Activated T-cell treated with anti-CD3 and anti-CD28 coated beads, Interleukin-2, amount 50 U/mL, for 72 hours (primary cell): ENCODE data around the gene XYLT1. TPM values are rescaled to one million over a fixed set of nuclear protein-coding genes. Genes with fewer than 3 reads are reported as not detected.
"Not testable (repeated sequence)": the region's sequence is repeated elsewhere in the genome, so short reads cannot be mapped to it uniquely, and the experiment has no call there.

ENCODE experiments used
- ATAC-seq, 2 donors: fragments of 150-1000 bp; cut with Tn5 transposase; replicated peaks in 1 of 2; 2 replicates each; pipeline ENCODE4 v1.10.0; 2021; ENCODE audit warnings: moderate library complexity in 2 of 2, mild to moderate bottlenecking in 1 of 2
- DNase-seq, 2 donors: peaks; one replicate each; pipeline ENCODE4 v3.0.0; 2021 to 2022; ENCODE audit warnings: mixed read lengths in 1 of 2
- H3K27ac Mint-ChIP-seq: one replicate; pipeline ENCODE4 v1.8.0; 2022; ENCODE audit warnings: mild to moderate bottlenecking, moderate library complexity, mixed read lengths
- H3K27me3 Mint-ChIP-seq: one replicate; pipeline ENCODE4 v1.8.0; 2022; ENCODE audit warnings: low read depth, mixed read lengths
- H3K36me3 Mint-ChIP-seq, 2 donors: one replicate each; pipeline ENCODE4 v1.8.0; 2022; ENCODE audit warnings: mixed read lengths in 2 of 2, mild to moderate bottlenecking in 1 of 2; ENCODE audit not compliant: insufficient read depth in 2 of 2
- H3K4me1 Mint-ChIP-seq: one replicate; pipeline ENCODE4 v1.8.0; 2022; ENCODE audit warnings: low read depth, mixed read lengths
- H3K4me3 Mint-ChIP-seq, 2 donors: one replicate each; pipeline ENCODE4 v1.8.0; 2022; ENCODE audit warnings: mild to moderate bottlenecking in 2 of 2, mixed read lengths in 2 of 2, moderate library complexity in 2 of 2
- H3K9me3 Mint-ChIP-seq, 2 donors: one replicate each; pipeline ENCODE4 v1.8.0; 2022; ENCODE audit warnings: mixed read lengths in 2 of 2
- total RNA-seq, 2 donors: library from RNA; stranded (reverse); gene quantifications; one replicate each; pipeline ENCODE4 v1.2.3, GENCODE V29; 2022

The XYLT1 gene
- total RNA-seq, 2 donors from 2014 or later, result 17.1 to 17.9 TPM

DNA sequence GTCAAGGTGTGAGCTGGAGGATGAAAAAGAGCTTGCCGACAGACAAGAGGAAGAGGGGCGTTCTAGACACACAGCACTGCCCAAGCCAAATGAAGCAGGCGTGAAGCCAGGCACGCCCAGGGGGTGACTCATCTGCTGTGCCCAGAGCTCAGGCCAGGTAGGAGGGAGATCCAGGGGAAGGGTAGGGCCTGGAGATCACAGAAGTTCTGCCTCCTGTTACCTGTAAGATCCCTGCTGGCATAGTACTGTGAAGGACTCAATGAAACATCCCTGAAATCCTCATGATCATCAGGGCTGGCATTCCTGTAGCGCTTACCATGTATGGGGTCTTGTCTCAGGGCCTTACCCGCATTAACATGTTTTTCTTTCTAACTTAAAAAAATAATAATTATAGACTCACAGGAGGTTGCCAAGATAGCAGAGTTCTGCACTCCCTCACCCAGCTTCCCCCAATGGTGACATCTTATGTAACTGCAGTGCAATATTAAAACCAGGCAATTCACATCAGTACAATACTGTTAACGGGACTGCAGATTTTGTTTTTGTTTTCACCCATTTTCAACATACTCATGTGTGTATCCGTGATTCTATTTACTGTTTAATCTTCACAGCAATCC is 158.6 kb downstream of the XYLT1 start:
- ATAC-seq (no peak), DNase-seq (no peak)
- no peak overlapping the region for H3K4me3 Mint-ChIP-seq
- H3K27ac Mint-ChIP-seq, result no peak overlapping the region
- no peaks in the 10 kb centered on the region for H3K9me3 Mint-ChIP-seq
- peaks cover 0 to 2% of the 10 kb centered on the region in 2 donors for H3K36me3 Mint-ChIP-seq
- H3K27me3 Mint-ChIP-seq, result no peaks in the 10 kb centered on the region
- peaks cover 34% of the 10 kb centered on the region for H3K4me1 Mint-ChIP-seq

DNA sequence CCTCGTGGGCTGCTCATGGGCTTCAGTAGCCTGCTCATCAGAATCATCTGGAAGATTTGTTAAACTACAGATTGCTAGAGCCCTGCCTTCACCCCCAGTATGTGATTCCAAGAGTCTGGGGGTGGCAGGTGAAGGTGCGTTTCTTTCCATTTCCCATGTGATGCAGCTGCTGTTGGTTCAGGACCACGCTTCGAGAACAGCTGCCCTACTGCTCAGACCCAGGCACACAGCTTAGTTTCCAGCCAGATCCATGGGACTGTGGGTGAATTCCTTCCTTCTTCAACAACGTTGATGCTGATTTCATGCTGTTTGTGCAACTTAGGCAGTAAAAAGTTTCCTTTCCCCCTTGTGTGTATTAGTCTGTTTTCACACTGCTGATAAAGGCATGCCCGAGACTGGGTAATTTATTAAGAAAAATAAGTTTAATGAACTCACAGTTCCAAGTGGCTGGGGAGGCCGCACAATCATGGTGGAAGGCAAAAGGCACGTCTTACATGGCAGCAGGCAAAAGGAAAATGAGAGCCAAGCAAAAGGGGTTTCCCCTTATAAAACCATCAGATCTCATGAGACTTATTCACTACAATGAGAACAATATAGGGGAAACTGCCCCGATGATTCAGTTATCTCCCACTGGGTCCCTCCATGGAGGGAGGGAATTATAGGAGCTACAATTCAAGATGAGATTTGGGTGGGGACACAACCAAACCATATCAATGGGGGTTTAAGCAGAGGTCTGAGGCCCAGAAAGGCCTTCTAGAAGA is 159.2 kb downstream of the XYLT1 start:
- Mint-ChIP-seq H3K27ac (no peak overlapping the region), H3K4me3 (no peak overlapping the region), H3K27me3 (no peaks in the 10 kb centered on the region), H3K36me3 (peaks cover 0 to 2% of the 10 kb centered on the region in 2 donors), H3K9me3 (no peaks in the 10 kb centered on the region), H3K4me1 (peaks cover 39% of the 10 kb centered on the region)
- no peak for ATAC-seq
- no peak for DNase-seq

DNA sequence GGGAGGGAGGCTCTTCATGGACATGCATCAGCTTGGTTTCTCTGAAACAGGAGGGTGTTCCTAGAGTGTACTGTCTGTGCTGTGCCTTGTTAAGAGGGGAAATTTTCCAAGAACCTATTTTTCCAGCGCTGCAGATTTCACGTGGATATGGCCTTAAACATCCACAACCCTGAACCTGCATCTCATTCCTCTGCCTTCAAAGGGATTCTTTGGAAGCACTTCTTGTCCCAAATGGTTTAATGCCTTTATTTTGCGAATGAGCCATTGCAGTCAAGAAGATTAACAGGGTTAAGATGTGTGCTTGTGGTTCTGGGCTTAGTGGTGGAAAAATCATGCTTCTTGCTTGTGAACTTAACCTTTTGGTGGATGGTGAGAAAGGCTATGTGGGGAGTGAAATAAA is 161.2 kb downstream of the XYLT1 start:
- Mint-ChIP-seq H3K9me3 (no peaks in the 10 kb centered on the region), H3K4me3 (no peak overlapping the region), H3K27ac (no peak overlapping the region), H3K4me1 (peaks cover 46% of the 10 kb centered on the region), H3K36me3 (peaks cover 0 to 2% of the 10 kb centered on the region in 2 donors), H3K27me3 (no peaks in the 10 kb centered on the region)
- ATAC-seq (no peak), DNase-seq (no peak)

DNA sequence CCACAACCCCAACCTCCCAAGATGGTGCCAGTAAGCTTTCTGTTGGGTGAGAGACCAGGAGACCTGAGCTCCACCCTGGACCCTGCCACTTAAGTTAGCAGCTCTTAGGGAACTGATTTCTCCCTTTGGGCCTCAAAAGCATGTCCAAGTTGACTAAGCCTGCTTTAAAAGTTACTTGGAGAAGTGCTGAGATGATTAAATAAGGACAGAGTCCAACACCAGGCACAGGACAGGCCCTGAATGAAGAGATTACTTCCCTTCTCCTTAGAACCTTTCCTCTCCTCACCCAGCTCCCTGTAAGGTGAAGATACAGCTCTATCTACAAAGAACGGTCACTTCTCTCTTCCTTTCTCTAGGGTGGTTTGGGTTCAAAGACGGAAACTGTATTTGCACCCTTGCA is 162.6 kb downstream of the XYLT1 start:
- H3K27me3 Mint-ChIP-seq, result no peaks in the 10 kb centered on the region
- H3K9me3 Mint-ChIP-seq, result no peaks in the 10 kb centered on the region
- DNase-seq (no peak), ATAC-seq (no peak)
- no peak overlapping the region for H3K27ac Mint-ChIP-seq
- peaks cover 0 to 2% of the 10 kb centered on the region in 2 donors for H3K36me3 Mint-ChIP-seq
- H3K4me1 Mint-ChIP-seq, result peaks cover 33% of the 10 kb centered on the region
- H3K4me3 Mint-ChIP-seq, result no peak overlapping the region

DNA sequence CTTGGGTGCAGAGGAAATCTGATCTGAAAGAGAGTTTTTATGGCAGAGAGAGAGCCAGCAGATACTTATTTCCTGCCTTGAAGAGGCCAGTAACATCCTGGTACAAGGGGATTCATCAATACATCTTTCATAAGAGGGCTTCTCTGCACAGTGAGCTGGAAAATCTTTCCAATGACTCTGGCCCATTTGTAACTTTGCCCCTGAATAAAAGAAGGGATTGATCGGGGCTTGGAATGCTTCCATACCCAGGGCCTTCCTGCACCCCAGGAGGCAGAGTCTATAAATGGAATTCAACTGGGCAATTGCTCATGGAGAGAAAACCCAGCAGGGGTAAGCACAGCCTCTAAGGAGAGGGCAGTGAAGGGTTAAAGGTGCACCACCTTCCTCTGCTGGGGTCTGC is 163.3 kb downstream of the XYLT1 start:
- Mint-ChIP-seq H3K36me3 (peaks cover 0 to 2% of the 10 kb centered on the region in 2 donors), H3K4me1 (peaks cover 38% of the 10 kb centered on the region), H3K4me3 (no peak overlapping the region), H3K27ac (no peak overlapping the region), H3K27me3 (no peaks in the 10 kb centered on the region), H3K9me3 (no peaks in the 10 kb centered on the region)
- DNase-seq (no peak), ATAC-seq (no peak)

- ATAC-seq (no peak), DNase-seq (no peak)
- peaks cover 42% of the 10 kb centered on the region for H3K4me1 Mint-ChIP-seq
- peaks cover 0 to 2% of the 10 kb centered on the region in 2 donors for H3K36me3 Mint-ChIP-seq
- H3K27me3 Mint-ChIP-seq, result no peaks in the 10 kb centered on the region
- H3K4me3 Mint-ChIP-seq, result no peak overlapping the region
- no peak overlapping the region for H3K27ac Mint-ChIP-seq
- H3K9me3 Mint-ChIP-seq, result no peaks in the 10 kb centered on the region
Observed at GRCh38 chr16:17306745-17307144, 164.0 kb downstream of the XYLT1 start.

DNA sequence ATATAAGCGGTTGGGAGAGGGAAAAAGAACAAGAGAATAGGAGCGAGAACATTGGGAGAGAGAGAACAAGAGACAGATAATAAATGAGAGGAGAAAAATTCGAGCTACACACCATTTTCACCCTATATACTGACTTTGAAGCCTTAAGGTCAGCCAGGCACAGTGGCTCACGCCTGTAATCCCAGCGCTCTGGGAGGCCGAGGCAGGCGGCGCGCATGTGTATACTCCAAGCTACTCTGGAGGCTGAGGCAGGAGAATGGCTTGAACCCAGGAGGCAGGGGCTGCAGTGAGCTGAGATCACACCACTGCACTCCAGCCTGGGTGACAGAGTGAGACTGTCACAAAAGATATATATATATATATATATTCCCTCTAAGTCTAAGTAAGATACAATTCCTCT is 164.5 kb downstream of the XYLT1 start:
- not testable (repeated sequence) for H3K27me3 Mint-ChIP-seq, H3K9me3 Mint-ChIP-seq, H3K36me3 Mint-ChIP-seq, ATAC-seq, DNase-seq
- peak overlapping the region in 1 of 2 donors; percentile 67 for H3K4me3 Mint-ChIP-seq
- peaks cover 43% of the 10 kb centered on the region for H3K4me1 Mint-ChIP-seq
- H3K27ac Mint-ChIP-seq, result peak overlapping the region; percentile 51

GRCh38 chr16:17305694-17306093 is 165.1 kb downstream of the XYLT1 start:
- peak; percentile 95 to 98 for ATAC-seq

DNA sequence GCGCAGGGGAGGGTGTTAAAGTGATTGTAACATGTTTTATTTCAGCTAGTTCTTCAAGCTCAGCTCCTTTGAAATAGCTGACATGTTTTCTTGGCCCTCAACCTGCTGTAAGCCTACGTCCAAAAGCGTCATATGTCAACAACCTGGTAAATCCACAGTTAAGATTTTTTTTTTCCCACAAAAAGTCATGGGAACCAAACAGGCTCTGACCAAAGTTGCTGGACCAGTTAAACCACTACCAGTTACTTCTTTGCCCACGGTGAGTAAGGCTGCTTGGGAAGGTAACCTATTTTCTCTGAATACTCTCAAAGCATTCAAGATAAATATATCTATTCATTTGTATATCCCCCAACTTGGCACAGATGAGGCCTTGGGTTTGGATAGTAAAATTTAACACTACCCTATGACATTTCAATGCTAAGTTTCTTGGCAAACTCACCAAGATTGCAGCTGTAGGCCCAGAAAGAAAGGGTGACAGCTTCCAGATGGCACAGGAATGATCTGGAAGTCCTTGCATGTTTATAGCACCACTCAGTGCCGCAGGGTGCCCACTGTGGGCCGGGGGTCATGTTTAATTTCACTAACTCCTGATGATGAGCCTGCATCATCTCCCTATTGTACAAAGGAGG is 166.2 kb downstream of the XYLT1 start:
- ATAC-seq (no peak), DNase-seq (no peak)
- Mint-ChIP-seq H3K4me3 (no peak overlapping the region), H3K27ac (no peak overlapping the region), H3K27me3 (no peaks in the 10 kb centered on the region), H3K9me3 (no peaks in the 10 kb centered on the region), H3K4me1 (peaks cover 37% of the 10 kb centered on the region), H3K36me3 (no peaks in the 10 kb centered on the region)

More at GRCh38 chr16:17305694-17306093, 165.1 kb downstream of the XYLT1 start:
- H3K4me3 Mint-ChIP-seq, result peak overlapping the region; percentile 66 to 67
- H3K4me1 Mint-ChIP-seq, result peaks cover 43% of the 10 kb centered on the region
- H3K36me3 Mint-ChIP-seq, result no peaks in the 10 kb centered on the region
- no peaks in the 10 kb centered on the region for H3K9me3 Mint-ChIP-seq
- peak; percentile 53 to 59 for DNase-seq
- peak overlapping the region; percentile 51 for H3K27ac Mint-ChIP-seq
- H3K27me3 Mint-ChIP-seq, result no peaks in the 10 kb centered on the region

- Mint-ChIP-seq H3K27ac (no peak overlapping the region), H3K4me3 (no peak overlapping the region), H3K36me3 (no peaks in the 10 kb centered on the region), H3K27me3 (no peaks in the 10 kb centered on the region), H3K4me1 (peaks cover 37% of the 10 kb centered on the region), H3K9me3 (no peaks in the 10 kb centered on the region)
- ATAC-seq (no peak), DNase-seq (no peak)
Observed at GRCh38 chr16:17304106-17304490, 166.7 kb downstream of the XYLT1 start.

DNA sequence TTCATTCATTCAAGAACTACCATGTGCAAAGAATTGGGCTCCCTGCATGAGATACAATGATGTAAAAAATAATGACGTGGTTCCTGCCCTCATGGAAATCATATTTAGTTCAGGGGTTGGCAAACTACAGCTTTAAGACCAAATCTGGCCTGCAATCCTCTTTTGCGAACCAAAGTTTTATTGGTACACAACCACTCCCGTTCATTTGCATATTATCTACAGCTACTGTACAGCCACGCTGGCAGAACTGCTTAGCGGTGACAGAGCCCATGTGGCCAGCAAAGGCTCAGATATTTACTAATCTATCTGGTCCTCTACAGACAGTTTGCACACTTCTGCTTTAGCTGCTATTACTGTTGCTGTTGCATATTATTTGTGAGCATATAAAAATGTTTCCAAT is 167.7 kb downstream of the XYLT1 start:
- no peak for ATAC-seq
- Mint-ChIP-seq H3K27me3 (no peaks in the 10 kb centered on the region), H3K36me3 (no peaks in the 10 kb centered on the region), H3K4me1 (peaks cover 37% of the 10 kb centered on the region), H3K9me3 (no peaks in the 10 kb centered on the region), H3K4me3 (no peak overlapping the region), H3K27ac (no peak overlapping the region)
- DNase-seq, result no peak

DNA sequence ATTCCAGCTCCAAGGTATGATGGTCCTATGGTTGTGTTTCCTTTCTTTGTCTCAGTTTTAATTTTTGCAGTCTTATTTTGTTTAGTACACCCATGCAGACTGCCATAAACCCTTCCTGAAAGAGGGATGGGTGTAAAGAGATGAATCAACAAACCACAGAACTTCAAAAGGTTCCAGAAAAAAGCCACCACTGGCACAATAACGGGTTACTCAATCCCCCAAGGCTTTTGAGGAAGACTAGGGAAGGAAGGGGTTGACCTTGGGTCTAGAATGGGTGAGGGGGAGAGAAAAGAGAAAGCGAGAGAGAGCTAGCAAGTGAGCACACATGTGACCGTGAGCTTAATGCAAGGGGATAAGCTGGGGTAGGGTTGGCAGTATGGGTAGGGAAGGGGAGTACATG is 168.1 kb downstream of the XYLT1 start:
- no peak for ATAC-seq
- Mint-ChIP-seq H3K9me3 (no peaks in the 10 kb centered on the region), H3K4me3 (peak overlapping the region in 1 of 2 donors; percentile 37), H3K27ac (peak overlapping the region; percentile 8), H3K4me1 (peaks cover 37% of the 10 kb centered on the region), H3K36me3 (no peaks in the 10 kb centered on the region), H3K27me3 (no peaks in the 10 kb centered on the region)
- no peak for DNase-seq

DNA sequence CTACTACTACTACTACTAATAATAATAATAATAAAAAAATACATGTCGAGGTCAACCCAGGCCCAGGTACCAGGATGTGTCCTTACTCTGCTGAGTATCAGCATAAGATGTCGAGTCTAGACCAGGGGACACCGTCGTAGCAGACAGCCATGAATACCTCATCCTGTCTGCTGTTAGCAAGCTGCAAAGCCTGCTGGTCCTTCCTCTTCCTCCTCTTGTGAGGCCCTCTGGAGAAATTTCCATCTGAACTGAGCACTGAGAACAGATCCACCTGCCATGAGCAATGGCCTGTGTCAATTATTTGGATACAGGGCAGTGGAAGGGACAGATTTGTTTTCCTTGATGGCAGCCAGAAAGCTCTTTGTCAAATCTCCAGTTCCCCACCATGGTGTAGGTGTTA is 168.5 kb downstream of the XYLT1 start:
- DNase-seq, result no peak
- Mint-ChIP-seq H3K4me1 (peaks cover 37% of the 10 kb centered on the region), H3K36me3 (no peaks in the 10 kb centered on the region), H3K9me3 (no peaks in the 10 kb centered on the region), H3K27me3 (no peaks in the 10 kb centered on the region), H3K4me3 (peak overlapping the region in 1 of 2 donors; percentile 22), H3K27ac (peak overlapping the region; percentile 8)
- no peak for ATAC-seq
